HFF-Myc (cell line): ENCODE measurements around the gene TOP2A.

Source experiments
- DNase-seq: peaks from one replicate; pipeline ENCODE4 v3.0.0-alpha.2; 2011; ENCODE audit warnings: low read depth; ENCODE audit errors: extremely low read depth
- H3K4me3 ChIP-seq: replicated peaks from 2 replicates; pipeline ENCODE4 v1.5.1; 2011; ENCODE audit warnings: low read depth, mild to moderate bottlenecking, control low read depth, low read length
- TF ChIP-seq, protein P1 (sequence below): IDR thresholded peaks from 2 replicates; pipeline ENCODE4 v1.5.1; 2012; ENCODE audit warnings: mild to moderate bottlenecking, low read depth, low read length, control low read depth; ENCODE audit errors: missing control alignments

The TOP2A gene

DNA sequence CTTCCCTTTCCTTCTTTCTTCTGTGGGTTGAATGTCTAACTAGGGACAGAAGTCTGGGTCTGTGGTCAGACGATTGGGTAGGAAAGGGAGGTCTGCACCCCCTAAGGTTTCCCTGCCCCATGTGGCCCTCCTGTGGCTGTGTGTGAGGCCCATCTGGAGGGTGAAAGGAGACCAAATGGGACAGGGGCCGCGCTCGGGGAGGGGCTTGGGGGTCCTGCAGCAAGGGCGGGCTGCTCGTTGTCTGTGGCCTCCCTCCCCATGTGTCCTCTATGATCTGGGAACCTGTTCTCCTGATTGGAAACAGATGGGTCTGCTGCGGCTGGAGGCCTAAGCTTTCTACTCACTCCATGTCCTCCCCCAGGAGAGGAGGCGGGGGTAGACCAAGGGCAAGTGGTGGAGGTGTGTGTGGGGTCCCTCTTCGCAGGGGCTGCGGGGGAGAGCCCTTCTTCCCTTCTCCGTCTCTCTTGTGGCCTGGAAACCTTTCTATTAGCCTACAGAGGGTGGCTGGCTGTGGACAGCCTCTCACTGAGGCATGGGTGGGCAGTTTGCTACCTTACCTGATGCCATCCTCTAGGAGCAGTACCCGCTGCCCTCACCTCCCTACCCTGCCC, 44.1 kb upstream of the TOP2A start:
- TF ChIP-seq, protein P1, sequence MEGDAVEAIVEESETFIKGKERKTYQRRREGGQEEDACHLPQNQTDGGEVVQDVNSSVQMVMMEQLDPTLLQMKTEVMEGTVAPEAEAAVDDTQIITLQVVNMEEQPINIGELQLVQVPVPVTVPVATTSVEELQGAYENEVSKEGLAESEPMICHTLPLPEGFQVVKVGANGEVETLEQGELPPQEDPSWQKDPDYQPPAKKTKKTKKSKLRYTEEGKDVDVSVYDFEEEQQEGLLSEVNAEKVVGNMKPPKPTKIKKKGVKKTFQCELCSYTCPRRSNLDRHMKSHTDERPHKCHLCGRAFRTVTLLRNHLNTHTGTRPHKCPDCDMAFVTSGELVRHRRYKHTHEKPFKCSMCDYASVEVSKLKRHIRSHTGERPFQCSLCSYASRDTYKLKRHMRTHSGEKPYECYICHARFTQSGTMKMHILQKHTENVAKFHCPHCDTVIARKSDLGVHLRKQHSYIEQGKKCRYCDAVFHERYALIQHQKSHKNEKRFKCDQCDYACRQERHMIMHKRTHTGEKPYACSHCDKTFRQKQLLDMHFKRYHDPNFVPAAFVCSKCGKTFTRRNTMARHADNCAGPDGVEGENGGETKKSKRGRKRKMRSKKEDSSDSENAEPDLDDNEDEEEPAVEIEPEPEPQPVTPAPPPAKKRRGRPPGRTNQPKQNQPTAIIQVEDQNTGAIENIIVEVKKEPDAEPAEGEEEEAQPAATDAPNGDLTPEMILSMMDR: no peak
- DNase-seq: no peak
- no peak overlapping the region for H3K4me3 ChIP-seq

DNA sequence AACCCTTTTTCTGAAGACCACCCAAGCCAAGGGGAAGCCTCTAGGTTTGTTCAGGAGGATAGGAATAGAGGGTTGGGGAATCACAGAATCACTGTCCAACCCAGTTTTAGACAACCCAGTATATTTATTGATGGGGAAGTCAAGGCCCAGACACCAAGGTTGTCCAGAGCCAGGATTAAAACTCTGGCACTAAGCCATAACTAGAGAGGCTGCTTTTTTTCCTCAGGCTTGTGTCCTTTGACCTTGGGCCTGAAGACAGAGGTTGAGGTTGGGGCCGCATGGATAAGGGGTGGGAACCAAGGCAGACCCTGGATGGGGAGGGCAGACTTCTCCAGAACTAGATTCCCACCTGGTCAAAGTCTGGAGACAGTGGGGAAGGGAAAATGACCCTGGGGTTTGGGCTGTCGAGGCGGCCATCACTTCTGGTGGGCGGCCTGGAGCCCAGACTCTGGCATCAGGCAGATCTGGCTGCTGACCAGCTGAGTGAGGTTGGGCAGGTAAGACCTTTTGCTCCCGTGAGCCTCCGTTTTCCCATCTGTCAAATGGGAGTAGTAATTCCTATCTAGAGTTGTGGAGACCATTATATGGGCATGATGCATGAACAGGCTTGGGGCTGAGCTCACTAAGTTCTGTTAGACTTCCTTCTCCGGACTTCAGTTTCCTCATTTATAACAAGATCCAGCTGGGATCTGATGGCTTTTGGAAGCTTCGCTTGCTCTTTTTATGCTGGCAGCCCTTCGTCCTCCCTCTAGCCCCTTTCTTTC, 43.5 kb upstream of the TOP2A start:
- H3K4me3 ChIP-seq: no peak overlapping the region

DNA sequence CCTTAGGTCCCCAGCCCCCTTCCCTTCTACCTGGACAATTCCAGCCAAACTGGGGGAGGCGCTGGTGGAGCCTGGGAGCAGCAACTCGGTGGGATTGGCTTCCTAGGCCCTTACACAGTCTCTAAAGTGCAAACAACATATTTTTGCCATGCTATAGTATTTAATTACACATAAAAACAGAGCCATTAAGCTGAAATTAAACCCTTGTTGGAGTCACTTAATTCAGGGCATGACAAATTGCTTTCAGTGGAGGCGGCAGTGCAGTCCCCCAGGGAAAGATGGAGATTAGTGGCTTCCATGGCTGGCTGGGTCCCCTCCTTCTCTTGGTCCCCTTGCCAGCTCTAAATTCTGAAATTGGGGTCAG, 42.9 kb upstream of the TOP2A start:
- no peak overlapping the region for H3K4me3 ChIP-seq
- no peak for DNase-seq
- TF ChIP-seq, protein P1: no peak

More for the DNA sequence above, 43.5 kb upstream of the TOP2A start:
- no peak for DNase-seq
- TF ChIP-seq, protein P1: no peak

DNA sequence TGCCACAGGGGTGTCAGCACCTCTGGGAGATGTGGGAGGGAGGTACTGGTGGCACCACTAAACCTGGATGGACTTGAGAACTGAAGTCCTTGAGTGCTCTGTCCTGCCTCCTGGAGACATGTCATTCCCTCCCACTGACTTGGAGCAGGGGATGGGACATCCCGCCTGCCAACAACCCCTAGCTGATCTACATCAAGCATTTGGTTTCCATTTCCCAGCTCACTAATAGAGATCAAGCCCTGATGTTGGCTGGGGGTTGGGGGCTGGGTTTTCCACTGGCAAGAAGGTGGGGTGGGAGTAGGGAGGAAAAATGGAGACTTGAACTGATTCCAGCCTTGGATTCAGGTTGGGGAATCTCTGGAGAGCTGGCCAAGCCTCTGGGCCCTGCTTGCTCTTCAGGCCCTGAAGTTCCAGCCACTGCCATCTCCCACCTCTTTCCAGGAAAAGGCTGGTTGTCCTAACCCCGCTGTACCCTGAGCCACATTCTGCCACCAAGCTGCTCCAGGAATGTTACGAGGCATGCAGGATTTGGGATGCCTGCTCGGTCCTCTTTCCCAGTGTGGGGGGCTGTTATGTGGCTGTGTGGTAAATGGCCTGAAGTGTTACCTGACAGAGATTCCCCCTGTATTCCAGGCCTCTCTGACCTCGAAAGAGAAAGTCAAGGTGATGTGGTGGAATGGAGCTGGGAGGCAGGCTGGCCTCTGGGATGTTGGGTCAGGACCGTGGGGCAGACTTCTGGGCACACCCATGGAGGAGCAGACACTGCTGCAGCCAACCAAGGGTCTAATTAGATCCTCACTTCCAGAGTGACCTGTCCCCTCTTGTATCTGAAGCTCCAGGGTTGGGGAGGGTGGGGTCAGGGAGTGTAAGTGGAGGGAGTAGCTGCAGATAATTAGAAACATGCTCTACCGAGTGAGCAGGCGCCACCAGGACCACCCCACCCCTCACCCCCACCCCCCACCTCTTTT, 42.2 kb upstream of the TOP2A start:
- no peak for DNase-seq

DNA sequence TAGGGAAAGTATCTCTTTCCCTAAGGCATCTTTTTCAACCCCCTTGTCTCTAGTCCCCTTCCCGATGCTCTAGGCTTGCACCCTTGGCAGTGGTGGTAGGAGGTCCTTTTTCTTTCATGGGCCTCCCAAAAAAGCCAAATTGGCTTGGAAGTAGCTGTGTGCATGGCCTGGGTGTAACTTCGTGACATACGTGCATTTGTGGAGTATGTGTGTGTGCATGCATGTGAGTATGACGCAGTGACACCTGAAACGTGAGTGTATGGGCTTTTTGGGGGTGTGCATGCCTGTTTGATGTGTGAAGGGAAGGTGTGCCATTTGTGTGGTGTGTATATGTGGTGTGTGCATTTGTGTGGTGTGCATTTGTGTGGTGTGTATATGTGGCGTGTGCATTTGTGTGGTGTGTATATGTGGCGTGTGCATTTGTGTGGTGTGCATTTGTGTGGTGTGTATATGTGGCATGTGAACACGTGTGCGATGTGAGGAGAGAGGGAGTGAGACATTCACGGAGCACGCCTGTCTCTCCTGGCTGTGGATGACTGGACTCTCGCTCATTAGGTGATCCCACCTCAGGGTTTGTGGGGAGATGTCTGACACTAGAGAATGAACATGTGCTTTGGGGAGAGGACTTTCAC, 41.3 kb upstream of the TOP2A start:
- TF ChIP-seq, protein P1: no peak
- DNase-seq: no peak
- no peak overlapping the region for H3K4me3 ChIP-seq

More for the DNA sequence above, 42.2 kb upstream of the TOP2A start:
- no peak overlapping the region for H3K4me3 ChIP-seq
- TF ChIP-seq, protein P1: no peak

DNA sequence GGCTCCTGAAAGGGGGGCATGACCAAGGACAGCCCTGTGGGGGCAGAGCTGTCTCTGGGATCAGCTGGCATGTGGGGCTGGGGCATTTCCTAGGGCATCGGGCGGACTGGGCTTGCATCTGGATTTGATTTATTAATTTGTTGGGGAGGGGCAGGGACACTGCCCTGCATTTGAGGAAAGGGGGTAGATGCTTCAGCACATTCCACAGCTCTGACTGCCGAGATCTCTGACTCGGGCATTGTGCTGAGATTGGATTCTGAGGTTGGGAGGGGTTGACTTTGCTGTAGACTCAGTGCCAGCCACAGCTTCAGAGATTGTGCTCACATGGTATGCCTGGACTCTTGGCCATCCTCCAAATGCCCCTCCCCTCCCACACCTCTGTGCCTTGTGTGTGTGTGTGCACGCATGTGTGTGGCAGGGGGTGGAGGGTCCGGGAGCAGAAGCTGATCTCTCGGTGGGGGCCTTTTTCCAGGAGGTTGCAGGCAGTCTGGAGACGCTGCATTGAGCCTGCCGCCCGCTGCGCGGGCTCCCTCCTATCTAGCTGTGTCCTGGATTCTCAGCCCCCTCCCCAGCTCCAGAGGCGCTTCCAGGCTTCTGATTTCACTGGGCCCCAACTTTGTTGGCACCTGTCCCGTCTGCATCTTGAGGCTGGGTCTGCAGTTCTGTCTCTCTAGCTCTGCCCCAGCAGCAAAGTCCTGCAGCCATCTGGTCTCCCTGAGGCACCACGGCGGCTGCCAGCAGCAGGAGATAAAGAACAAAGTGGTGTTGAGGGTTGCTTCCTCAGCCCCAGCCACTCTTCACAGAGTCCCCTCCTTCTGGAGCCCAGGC, 40.5 kb upstream of the TOP2A start:
- no peak overlapping the region for H3K4me3 ChIP-seq
- TF ChIP-seq, protein P1: no peak
- DNase-seq: peak; percentile 93
